ENCODE results near the gene HMX1.

The HMX1 gene

GRCh38 chr4:8891646-8892555 lies 20.3 kb upstream of the HMX1 start:
- no peak for DNase-seq

DNA sequence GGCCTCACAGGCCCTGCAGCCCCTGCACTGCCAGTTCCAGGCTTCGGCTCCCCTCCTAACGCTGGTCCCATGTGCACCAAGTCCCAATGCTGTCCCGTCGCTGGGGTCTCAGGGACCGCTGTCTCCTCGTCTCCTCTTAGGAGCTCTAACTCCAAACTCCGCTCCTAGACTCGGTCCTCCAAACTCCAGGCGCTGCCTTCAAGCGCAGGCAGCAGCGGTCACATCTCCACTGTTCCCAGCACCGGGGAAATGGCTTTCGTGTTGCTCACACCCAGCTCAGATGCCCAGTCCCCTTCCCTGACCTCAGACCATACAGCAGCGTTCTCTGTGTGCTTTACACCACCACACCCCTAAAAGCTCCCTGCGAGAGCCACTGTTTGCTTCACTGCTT lies 19.6 kb upstream of the HMX1 start:
- no peak for DNase-seq

- DNase-seq: no peak
Observed at GRCh38 chr4:8888856-8889255, 17.2 kb upstream of the HMX1 start.

DNA sequence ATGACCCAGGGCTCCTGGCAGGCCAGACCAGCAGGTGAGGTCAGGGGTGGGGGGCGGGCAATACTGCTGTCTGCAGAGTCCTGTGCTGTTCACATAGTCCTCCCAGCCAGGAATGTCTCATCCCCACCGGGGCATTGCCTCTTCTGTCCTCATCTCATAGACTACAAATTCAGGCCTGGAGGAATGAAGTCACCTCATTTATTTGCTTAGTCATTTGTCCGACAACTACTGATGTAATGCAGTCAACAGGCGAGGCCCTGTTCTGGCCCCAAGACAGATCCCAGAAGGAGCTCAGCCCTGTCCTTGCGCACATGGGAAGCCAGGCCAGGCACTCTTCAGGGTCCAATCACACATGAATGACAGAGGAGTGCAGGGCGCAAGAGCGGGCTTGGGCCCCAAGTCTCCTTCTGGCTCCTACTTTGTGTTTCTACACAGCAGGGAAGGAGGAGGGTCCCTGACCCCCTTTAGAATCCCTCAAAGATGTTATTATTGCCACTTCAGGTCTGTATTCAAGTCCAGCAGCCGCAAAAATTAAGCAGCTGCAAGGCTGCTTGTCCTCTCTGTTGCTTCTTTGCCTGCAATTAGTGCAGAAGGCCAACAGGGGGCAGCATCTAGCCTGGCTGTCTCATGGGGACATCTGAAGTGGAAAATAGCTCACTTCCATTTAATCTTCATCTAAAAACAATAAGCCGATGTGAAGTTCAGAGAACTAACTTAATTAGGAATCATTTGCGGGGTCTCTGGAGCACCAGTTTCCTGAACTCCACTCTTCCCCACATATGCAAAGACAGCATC lies 15.2 kb upstream of the HMX1 start:
- no peak for DNase-seq

DNA sequence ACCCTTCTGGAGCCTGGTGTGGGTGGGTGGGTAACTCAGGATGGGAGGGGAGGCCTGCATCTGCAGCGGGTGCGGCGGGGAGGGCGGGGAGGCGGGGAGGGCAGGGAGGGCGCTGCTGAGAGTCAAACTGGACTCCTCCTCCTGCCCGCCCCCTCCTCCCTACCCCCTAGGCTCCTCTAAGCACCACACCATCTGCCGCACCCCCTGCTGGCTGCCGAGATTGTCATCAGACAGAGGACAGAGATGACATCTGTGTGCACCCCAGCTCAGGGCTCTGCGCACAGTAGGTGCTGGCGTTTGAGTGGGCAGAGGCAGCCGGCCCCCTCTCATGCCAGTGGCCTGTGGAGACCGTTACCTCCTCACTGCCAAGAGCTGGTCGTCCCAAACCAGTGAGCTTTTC lies 10.6 kb upstream of the HMX1 start:
- DNase-seq: peak; percentile 25

- no peak for DNase-seq
Observed at GRCh38 chr4:8880851-8881250, 9.2 kb upstream of the HMX1 start.

GRCh38 chr4:8879574-8879973 lies 7.9 kb upstream of the HMX1 start:
- DNase-seq: no peak

- DNase-seq: no peak
Observed at GRCh38 chr4:8878421-8878820, 6.8 kb upstream of the HMX1 start.

GRCh38 chr4:8877780-8878040 lies 6.1 kb upstream of the HMX1 start:
- DNase-seq: no peak

- no peak for DNase-seq
Observed at GRCh38 chr4:8876982-8877779, 5.5 kb upstream of the HMX1 start.

DNA sequence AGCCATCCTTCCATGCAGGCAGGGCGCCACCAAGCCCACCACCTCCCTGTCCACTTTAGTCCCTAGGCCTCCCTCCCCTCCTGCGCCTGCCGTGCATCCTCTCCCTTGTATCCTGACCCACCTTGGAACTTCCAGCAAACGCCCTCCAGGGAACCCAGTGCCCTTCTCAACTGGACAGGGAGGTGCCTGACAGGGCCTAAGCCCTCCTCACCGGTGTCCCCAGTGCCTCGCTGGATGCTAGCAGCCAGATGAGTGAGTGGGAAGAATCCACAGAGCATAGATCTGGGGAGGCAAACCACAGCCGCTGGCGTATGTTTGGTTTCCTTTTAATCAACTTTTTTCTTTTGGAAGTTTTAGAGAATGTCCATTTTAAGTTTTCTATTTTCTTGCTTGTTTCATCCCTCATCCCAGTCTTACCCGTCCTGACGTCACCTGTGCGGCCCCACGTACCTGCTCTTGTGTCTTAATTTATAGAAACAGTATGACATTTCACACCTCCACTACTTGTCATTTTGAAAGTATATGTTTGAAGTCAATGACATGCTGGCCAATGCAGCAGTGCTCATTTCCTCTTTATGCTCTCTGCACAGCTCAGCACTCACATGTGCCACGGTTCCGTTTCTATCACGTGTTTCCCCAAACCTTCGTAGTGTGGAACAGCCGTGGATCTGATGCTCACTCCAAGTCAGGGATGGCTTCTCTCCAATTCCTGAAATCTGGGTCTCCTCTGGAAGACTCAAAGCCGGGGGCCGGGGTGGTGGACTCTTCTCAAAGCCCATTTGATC lies 3.4 kb upstream of the HMX1 start:
- no peak for DNase-seq

DNA sequence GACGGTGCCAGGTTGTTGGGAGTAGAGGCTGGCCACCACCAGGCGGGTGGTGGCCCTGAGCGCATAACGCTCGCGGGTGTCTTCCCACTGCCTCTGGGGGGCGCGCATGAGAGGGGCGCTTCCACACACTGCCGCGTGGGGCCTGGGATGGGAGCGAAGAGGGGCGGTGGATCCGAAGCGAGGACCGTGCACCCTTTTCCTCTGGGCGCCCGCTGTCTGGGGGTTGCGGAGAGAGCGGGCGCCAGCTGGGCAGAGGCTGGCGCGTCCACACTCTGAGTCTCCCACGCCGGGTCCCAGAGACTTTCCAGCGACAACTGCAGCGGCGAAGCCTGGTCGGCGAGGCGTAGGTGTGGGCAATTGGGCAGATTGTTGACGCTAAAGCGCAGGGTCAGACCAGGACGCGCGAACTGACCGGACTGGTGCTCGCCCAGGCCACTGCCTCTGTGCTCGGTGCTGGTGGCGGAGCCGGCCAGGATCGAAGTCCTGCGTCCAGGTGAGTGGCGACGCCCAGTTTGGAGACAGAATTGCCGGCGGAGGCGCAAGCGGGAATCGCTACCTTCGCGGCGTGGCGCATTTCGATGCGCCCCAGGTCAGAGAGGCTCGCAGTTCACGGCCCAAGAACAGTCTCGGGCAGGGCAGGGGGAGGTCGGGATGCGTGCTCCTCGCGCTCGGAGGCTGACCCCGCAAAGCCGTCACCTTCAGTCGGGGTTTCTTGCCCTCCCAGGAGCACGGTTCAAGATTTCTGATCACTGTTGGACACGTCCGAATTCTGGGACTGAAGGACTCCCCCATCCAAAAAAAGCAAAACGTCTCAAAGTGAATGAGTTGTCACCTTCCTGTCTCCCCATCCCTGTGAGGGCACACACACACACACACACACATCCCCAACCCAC lies 2.6 kb upstream of the HMX1 start:
- no peak for DNase-seq

GRCh38 chr4:8872402-8873291 lies 1.0 kb upstream of the HMX1 start:
- DNase-seq: no peak

GRCh38 chr4:8870647-8871416 lies 807 bp downstream of the HMX1 start:
- DNase-seq: no peak

DNA sequence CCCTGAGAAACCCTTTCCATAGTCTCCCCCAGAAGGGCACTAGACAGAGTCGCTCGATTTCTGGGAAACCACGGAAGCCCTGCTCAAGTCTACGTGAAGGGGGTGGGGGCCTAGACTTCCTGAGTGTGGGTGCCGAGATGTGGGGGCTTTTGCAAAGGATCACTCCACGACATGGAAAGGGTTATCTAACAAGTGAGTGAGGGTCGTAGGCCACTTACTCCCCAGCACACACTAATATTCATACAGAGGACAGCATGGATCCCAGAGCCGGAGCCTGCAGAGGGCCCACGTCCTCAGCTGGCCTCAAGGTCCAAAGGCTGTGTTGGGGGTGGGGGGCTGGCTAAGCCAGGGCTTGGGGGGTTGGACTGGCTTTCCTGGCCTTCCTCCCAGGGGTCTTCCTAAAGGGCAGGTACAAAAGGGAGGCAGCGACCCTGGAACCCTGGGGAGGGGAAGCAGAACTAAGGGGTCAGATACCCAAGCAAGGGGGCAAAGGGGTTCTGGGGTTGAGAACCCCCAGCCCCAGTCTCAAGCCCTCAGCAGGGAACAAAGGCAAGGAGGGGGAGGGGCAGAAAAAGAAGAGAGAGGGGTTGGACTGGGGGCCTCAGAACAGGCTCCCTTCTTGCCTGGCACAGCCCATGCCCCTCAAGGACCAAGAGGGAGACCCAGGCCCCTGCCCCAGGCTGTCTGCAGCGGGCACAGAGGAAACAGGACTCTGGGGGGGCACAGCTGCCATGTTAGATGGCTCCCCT lies 1.6 kb downstream of the HMX1 start:
- no peak for DNase-seq

DNA sequence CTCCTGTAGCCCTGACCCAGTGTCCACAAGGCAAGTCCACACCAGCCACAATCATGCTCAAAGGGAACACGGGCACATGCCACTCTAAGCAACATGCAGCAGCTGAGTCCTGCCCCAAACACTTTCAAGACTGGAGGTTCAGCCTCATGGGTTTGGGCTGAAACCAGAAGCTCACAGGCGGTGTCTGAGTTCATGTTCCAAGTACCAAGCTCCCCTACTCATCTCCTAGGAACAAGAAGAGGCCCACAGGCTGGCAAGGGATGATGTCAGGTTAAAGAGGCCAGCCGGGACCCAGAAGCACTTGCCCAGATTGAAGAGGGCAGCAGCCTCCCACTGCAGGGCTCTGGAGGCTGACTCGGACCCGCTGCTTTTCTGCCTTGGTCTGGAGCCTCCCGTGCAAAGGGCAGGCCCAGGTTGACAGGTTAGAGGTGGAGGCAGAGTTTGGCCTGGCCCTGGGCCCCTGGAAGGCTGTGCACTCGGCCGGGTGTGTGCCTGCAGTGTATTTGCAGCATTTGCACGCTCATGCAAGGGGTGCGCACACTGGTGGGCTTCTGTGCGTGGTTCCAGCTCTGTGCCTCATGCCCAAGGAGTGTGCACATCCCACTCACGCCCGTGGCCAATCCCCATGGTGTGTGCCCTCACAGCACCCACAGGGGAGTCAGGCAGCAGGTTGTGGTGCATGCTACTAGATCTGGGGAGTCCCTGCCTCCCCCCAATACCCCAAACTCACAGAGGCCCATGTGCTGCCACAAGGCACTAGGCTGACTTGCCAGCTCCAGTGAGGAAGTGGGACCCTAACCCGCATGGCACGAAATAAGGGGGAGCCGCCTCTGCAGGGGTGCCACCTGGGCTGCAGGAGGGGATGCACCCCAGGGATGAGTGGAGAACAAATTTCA lies 2.4 kb downstream of the HMX1 start:
- DNase-seq: no peak

DNA sequence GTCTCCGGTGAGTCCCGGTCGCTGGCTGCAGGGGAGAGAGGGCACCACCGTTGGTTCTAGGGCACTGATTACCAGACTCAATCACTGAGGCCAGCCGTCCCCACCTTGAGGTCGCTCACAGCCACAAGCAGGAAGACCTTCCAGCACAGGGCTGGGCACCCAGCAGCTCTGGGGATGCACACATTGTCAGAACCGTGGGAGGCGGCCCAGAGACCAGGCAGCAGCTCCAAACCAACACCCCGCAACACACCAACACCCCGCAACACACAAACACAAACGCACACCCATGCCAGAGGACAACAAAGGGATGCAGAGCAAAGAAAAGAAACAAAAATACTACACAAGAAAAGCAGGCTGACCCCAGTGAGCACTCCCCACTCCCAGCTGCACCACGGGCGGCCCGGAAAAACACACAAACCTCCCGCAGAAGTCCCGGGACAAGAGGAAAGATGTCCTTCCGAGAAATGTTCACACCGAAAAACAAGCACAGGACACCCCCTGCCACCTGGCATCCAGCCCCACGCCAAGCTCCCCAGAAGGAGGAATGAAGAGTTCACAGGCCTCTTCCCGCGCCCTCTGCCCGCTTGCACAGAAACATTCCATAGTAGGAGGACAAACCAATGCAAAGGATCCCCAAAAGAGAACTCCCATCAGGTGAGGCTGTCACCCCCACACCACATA lies 3.2 kb downstream of the HMX1 start:
- no peak for DNase-seq
